Stimulated activated memory B cell treated with anti-CD40 and anti-IgM and Interleukin-4, amounts not matched to agents 10 μg/mL and 1 μg/mL and 100 μg/mL, for 72 hours (primary cell): ENCODE measurements around the gene DCHS1.

ENCODE experiments used
- ATAC-seq: fragments of 150-1000 bp; cut with Tn5 transposase; 2 replicates; pipeline ENCODE4 v1.10.0; 2021
- H3K27ac Mint-ChIP-seq: one replicate; pipeline ENCODE4 v1.8.0; 2022; ENCODE audit warnings: mild to moderate bottlenecking, mixed read lengths
- H3K27me3 Mint-ChIP-seq: one replicate; pipeline ENCODE4 v1.8.0; 2022; ENCODE audit warnings: mixed read lengths
- H3K36me3 Mint-ChIP-seq: one replicate; pipeline ENCODE4 v1.8.0; 2022; ENCODE audit warnings: mixed read lengths
- H3K4me1 Mint-ChIP-seq: one replicate; pipeline ENCODE4 v1.8.0; 2022; ENCODE audit warnings: mixed read lengths
- H3K4me3 Mint-ChIP-seq: one replicate; pipeline ENCODE4 v1.8.0; 2022; ENCODE audit warnings: mild to moderate bottlenecking, moderate library complexity, mixed read lengths
- H3K9me3 Mint-ChIP-seq: one replicate; pipeline ENCODE4 v1.8.0; 2022; ENCODE audit warnings: mixed read lengths

Gene DCHS1

GRCh38 chr11:6681505-6681904 lies 25.9 kb upstream of the DCHS1 start:
- H3K4me3 Mint-ChIP-seq = peak overlapping the region; percentile 40
- peaks cover 11% of the 10 kb centered on the region for H3K36me3 Mint-ChIP-seq
- no peaks in the 10 kb centered on the region for H3K9me3 Mint-ChIP-seq
- H3K27me3 Mint-ChIP-seq = no peaks in the 10 kb centered on the region
- no peak for ATAC-seq
- peak overlapping the region; percentile 36 for H3K27ac Mint-ChIP-seq
- peaks cover 43% of the 10 kb centered on the region for H3K4me1 Mint-ChIP-seq

DNA sequence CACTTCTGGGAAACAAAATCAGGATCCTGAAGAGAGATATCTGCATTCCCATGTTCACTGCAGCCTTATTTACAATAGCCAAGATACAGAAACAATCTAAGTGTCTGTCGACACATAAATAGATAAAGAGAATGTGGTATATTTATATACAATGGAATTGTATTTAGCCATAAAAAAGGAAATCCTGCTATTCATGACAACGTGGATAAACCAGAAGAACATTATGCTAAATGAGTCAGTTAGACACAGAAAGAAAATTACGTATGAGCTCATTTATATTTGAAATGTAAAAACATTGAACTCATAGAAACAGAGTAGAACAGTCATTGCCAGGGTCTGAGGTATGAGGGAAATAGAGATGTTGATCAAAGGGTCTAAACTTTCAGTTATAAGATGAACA lies 21.4 kb upstream of the DCHS1 start:
- H3K27ac Mint-ChIP-seq = no peak overlapping the region
- peaks cover 21% of the 10 kb centered on the region for H3K4me1 Mint-ChIP-seq
- peaks cover 11% of the 10 kb centered on the region for H3K36me3 Mint-ChIP-seq
- no peak for ATAC-seq
- H3K27me3 Mint-ChIP-seq = no peaks in the 10 kb centered on the region
- no peak overlapping the region for H3K4me3 Mint-ChIP-seq
- no peaks in the 10 kb centered on the region for H3K9me3 Mint-ChIP-seq

- Mint-ChIP-seq H3K4me1 (peaks cover 5% of the 10 kb centered on the region), H3K4me3 (no peak overlapping the region), H3K36me3 (peaks cover 4% of the 10 kb centered on the region), H3K27me3 (no peaks in the 10 kb centered on the region), H3K9me3 (no peaks in the 10 kb centered on the region), H3K27ac (no peak overlapping the region)
- ATAC-seq = no peak
These were observed 19.3 kb upstream of the DCHS1 start for GRCh38 chr11:6674862-6675261.

DNA sequence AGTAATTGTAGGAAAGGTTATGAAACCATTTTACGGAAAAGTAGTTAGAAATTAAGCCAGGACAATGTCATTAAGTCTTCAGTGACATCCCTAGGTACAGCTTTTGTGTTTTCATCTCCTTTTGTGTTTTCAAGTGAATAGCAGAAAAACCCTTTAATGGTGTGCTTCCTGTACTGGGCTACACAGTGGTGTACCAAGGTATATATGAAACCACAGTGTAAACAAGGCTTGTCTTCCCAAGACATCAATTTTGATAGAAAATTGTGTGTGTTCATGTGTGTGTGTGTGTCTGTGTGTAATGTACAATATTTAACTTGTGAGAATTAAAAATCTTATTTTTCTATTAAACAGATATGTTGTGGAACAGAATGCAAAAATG lies 18.6 kb upstream of the DCHS1 start:
- no peak overlapping the region for H3K4me3 Mint-ChIP-seq
- no peak for ATAC-seq
- H3K27ac Mint-ChIP-seq = no peak overlapping the region
- H3K36me3 Mint-ChIP-seq = peaks cover 4% of the 10 kb centered on the region
- H3K4me1 Mint-ChIP-seq = peaks cover 3% of the 10 kb centered on the region
- no peaks in the 10 kb centered on the region for H3K9me3 Mint-ChIP-seq
- H3K27me3 Mint-ChIP-seq = no peaks in the 10 kb centered on the region

DNA sequence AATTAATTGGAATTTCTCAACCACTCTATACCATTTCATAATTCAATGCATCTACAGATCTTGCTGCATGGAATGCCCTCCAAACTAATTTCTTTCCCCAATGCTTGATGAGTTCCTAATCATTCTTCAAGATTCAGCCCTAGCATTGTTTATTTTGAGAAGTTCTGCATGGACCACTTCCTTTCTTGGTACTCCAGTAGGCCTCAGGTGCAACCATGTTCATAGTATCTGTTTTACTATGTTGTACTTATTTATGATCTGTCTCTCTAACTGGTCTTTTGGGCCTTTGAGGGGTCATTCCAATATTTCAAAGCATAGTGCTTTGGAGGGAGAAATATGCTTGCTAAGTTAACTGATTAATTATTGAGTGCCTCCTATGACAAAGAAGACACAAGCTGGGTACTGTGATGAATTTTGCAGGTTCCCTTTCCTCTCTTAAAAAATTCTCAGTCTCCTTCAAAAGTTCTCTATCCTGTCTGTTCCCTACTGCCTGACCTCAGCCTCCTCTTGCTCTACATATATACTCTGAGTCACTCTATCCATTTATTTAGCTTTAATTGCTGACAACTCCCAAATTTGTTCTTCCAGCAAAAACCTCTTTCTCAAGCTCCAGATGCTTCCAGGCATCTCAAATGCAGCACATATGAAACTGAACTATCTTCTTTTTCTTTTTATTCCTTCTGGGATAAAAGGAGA lies 18.1 kb upstream of the DCHS1 start:
- Mint-ChIP-seq H3K4me3 (no peak overlapping the region), H3K4me1 (no peaks in the 10 kb centered on the region), H3K36me3 (no peaks in the 10 kb centered on the region), H3K9me3 (no peaks in the 10 kb centered on the region), H3K27me3 (no peaks in the 10 kb centered on the region), H3K27ac (no peak overlapping the region)
- no peak for ATAC-seq

GRCh38 chr11:6671991-6672390 lies 16.4 kb upstream of the DCHS1 start:
- no peaks in the 10 kb centered on the region for H3K27me3 Mint-ChIP-seq
- no peaks in the 10 kb centered on the region for H3K9me3 Mint-ChIP-seq
- no peak for ATAC-seq
- no peaks in the 10 kb centered on the region for H3K36me3 Mint-ChIP-seq
- peaks cover 9% of the 10 kb centered on the region for H3K4me1 Mint-ChIP-seq
- H3K27ac Mint-ChIP-seq = no peak overlapping the region
- no peak overlapping the region for H3K4me3 Mint-ChIP-seq

GRCh38 chr11:6670202-6670830 lies 14.7 kb upstream of the DCHS1 start:
- H3K4me3 Mint-ChIP-seq = no peak overlapping the region
- no peak for ATAC-seq
- H3K4me1 Mint-ChIP-seq = peaks cover 15% of the 10 kb centered on the region
- H3K27ac Mint-ChIP-seq = no peak overlapping the region
- no peaks in the 10 kb centered on the region for H3K27me3 Mint-ChIP-seq
- H3K36me3 Mint-ChIP-seq = no peaks in the 10 kb centered on the region
- H3K9me3 Mint-ChIP-seq = no peaks in the 10 kb centered on the region

- peak; percentile 86 for ATAC-seq
- H3K4me3 Mint-ChIP-seq = no peak overlapping the region
- H3K36me3 Mint-ChIP-seq = no peaks in the 10 kb centered on the region
- H3K27ac Mint-ChIP-seq = peak overlapping the region; percentile 66
- H3K9me3 Mint-ChIP-seq = no peaks in the 10 kb centered on the region
- H3K27me3 Mint-ChIP-seq = no peaks in the 10 kb centered on the region
- peaks cover 15% of the 10 kb centered on the region for H3K4me1 Mint-ChIP-seq
These were observed 12.2 kb upstream of the DCHS1 start for GRCh38 chr11:6667733-6668374.

GRCh38 chr11:6666302-6667183 lies 10.9 kb upstream of the DCHS1 start:
- H3K4me3 Mint-ChIP-seq = no peak overlapping the region
- peaks cover 15% of the 10 kb centered on the region for H3K4me1 Mint-ChIP-seq
- H3K36me3 Mint-ChIP-seq = no peaks in the 10 kb centered on the region
- no peaks in the 10 kb centered on the region for H3K27me3 Mint-ChIP-seq
- H3K9me3 Mint-ChIP-seq = no peaks in the 10 kb centered on the region
- no peak for ATAC-seq
- H3K27ac Mint-ChIP-seq = peak overlapping the region; percentile 66

DNA sequence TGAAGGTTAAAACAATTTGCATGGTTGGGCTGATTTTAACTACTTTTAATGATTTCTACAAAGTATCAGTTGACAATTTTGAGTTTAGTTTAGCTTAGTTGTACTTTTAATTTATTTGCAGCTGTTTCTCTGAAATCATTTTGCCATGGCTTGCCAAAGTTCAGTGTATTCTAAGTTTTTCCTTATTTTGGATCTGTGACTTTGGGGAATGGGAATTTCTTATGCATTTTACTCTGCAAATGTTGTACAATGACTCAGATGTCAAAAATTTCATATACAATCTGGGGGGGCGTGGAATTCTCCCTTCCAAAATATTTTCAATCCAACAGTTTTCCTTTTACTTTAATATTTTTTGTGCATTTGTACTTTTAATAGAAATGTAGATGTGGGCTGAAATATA lies 8.9 kb upstream of the DCHS1 start:
- Mint-ChIP-seq H3K27me3 (no peaks in the 10 kb centered on the region), H3K36me3 (no peaks in the 10 kb centered on the region), H3K9me3 (no peaks in the 10 kb centered on the region), H3K27ac (no peak overlapping the region), H3K4me3 (no peak overlapping the region), H3K4me1 (peaks cover 15% of the 10 kb centered on the region)
- no peak for ATAC-seq

GRCh38 chr11:6663794-6664469 lies 8.3 kb upstream of the DCHS1 start:
- Mint-ChIP-seq H3K4me1 (peaks cover 15% of the 10 kb centered on the region), H3K4me3 (no peak overlapping the region), H3K9me3 (no peaks in the 10 kb centered on the region), H3K27me3 (no peaks in the 10 kb centered on the region), H3K27ac (no peak overlapping the region), H3K36me3 (no peaks in the 10 kb centered on the region)
- no peak for ATAC-seq

DNA sequence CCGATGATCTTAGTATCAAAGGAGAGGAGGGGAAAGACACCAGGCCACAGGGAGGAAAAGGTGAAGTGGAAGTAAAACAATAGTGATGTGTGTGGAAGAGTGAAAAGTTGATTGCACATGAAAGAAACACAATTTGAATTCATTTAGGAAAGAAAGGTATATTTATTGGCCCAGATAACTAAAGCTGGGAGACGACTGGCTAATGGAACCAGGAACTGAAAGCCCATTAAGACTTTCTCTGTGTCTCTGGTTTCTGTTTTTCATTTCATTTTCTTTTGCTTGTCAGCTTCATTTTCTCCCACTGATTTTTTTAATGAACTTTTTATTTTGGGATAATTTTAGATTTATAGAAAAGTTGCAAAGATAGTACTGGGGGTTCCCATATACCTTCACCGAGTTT lies 5.1 kb upstream of the DCHS1 start:
- H3K9me3 Mint-ChIP-seq = no peaks in the 10 kb centered on the region
- no peak overlapping the region for H3K4me3 Mint-ChIP-seq
- peaks cover 14% of the 10 kb centered on the region for H3K27me3 Mint-ChIP-seq
- ATAC-seq = no peak
- peaks cover 10% of the 10 kb centered on the region for H3K4me1 Mint-ChIP-seq
- no peak overlapping the region for H3K27ac Mint-ChIP-seq
- H3K36me3 Mint-ChIP-seq = peaks cover 8% of the 10 kb centered on the region

GRCh38 chr11:6658647-6659046 lies 3.0 kb upstream of the DCHS1 start:
- no peaks in the 10 kb centered on the region for H3K9me3 Mint-ChIP-seq
- H3K4me3 Mint-ChIP-seq = no peak overlapping the region
- no peak for ATAC-seq
- H3K4me1 Mint-ChIP-seq = peaks cover 10% of the 10 kb centered on the region
- H3K36me3 Mint-ChIP-seq = peaks cover 8% of the 10 kb centered on the region
- H3K27me3 Mint-ChIP-seq = peaks cover 15% of the 10 kb centered on the region
- no peak overlapping the region for H3K27ac Mint-ChIP-seq

DNA sequence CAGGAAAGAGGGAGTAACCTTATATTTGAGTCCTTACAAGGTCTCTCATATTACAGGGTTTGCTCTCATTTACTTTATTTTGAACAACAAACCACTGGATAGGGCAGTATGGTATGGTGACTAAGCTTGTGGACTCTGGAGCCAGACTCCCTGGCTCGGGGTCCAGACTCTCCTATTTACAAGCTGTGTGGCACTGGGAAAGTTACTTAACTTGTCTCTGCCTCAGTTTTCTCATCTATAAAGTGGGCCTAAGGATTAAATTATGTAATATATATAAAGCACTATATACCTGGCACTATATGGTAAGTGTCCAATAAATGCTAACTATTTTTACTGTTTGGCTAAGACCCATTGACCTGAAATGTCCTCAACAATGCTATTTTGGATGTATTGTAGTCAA lies 1.7 kb upstream of the DCHS1 start:
- H3K4me3 Mint-ChIP-seq = no peak overlapping the region
- H3K27me3 Mint-ChIP-seq = peaks cover 15% of the 10 kb centered on the region
- peaks cover 10% of the 10 kb centered on the region for H3K4me1 Mint-ChIP-seq
- H3K9me3 Mint-ChIP-seq = no peaks in the 10 kb centered on the region
- no peak overlapping the region for H3K27ac Mint-ChIP-seq
- H3K36me3 Mint-ChIP-seq = peaks cover 8% of the 10 kb centered on the region
- no peak for ATAC-seq

DNA sequence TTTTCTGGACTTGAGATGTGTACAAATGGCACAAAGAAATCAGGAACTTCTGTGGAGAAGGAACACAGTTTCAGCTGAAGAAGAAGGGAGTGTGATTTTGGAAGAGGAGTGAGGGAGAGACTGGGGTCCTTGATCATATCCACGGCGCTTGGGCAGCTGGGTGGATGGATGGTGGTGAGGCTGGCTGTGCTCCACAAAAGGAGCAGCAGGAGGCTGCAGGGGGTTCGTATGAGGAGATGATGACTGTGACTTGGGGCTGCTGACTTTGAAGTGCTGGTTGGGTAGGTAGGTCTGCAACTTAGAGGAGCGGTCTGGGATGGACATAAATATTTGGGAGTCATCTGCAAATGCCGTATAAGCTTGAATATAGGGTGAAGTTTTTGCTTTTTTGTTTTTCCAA lies 1.3 kb upstream of the DCHS1 start:
- peaks cover 10% of the 10 kb centered on the region for H3K4me1 Mint-ChIP-seq
- H3K27ac Mint-ChIP-seq = no peak overlapping the region
- ATAC-seq = no peak
- no peak overlapping the region for H3K4me3 Mint-ChIP-seq
- peaks cover 15% of the 10 kb centered on the region for H3K27me3 Mint-ChIP-seq
- peaks cover 8% of the 10 kb centered on the region for H3K36me3 Mint-ChIP-seq
- no peaks in the 10 kb centered on the region for H3K9me3 Mint-ChIP-seq
